Peyer's patch (tissue), 4 donors: ENCODE measurements around the gene MAEA.

Experiments used
- CTCF ChIP-seq, 6 experiments: fragments of 450-650 bp in 4 of 6; fragments of 200-600 bp in 2 of 6; sonication (generic) in 1 of 6; IDR thresholded peaks; one replicate each; pipeline ENCODE4 v1.5.1; 2017 to 2019; ENCODE audit warnings: antibody characterized with exemption in 6 of 6, mild to moderate bottlenecking in 3 of 6, moderate library complexity in 1 of 6
- POLR2A ChIP-seq, 2 donors: fragments of 450-650 bp; IDR thresholded peaks; one replicate each; pipeline ENCODE4 v1.5.1; 2017; ENCODE audit warnings: antibody characterized with exemption in 2 of 2, mild to moderate bottlenecking in 2 of 2, moderate library complexity in 2 of 2

GRCh38 chr4:1369091-1369450 is 79.4 kb downstream of the MAEA start:
- TF ChIP-seq POLR2A (IDR thresholded peaks at IDR 0.05) (no peak), CTCF (IDR thresholded peaks at IDR 0.05) (no peak)
